Astrocyte of the cerebellum (primary cell): ENCODE data around the gene WNT1.

Experiments
- DNase-seq: peaks from one replicate; pipeline ENCODE4 v3.0.0-alpha.2; 2011; ENCODE audit warnings: low read depth
- H3K4me3 ChIP-seq: 2 replicates; pipeline ENCODE4 v1.5.1; 2011; ENCODE audit warnings: mild to moderate bottlenecking, low read depth, low read length, moderate library complexity
- in situ Hi-C: cut with HindIII; loops from 2 replicates; pipeline ENCODE4 v1.10.0; 2017; ENCODE audit warnings: low sequenced_read_pairs
- TF ChIP-seq, protein P1 (sequence below): IDR thresholded peaks from 2 replicates; pipeline ENCODE4 v1.5.1; 2012; ENCODE audit warnings: low read length, low read depth, moderate library complexity, mild to moderate bottlenecking; ENCODE audit errors: missing control alignments

Gene WNT1

DNA sequence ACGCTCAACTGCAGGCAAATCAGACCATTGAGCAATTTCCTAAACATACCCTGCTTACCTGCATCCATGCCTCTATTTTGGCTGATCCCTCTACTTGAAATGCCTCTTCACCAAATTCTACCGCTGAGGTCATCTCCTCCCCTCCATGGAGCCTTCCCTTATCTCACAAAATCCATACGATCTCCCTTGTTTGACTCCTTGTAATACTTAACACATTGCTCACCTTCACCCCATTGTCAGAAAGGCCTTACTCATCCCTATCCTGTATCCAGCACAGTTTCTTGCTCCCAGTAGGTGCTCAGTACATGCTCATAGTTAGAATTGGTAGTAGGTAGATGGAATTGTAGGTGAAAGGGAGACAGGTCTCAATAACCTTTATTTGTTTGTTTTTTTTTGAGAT is 15.7 kb downstream of the WNT1 start:
- in situ Hi-C loops: no loop called here
- TF ChIP-seq, protein P1, sequence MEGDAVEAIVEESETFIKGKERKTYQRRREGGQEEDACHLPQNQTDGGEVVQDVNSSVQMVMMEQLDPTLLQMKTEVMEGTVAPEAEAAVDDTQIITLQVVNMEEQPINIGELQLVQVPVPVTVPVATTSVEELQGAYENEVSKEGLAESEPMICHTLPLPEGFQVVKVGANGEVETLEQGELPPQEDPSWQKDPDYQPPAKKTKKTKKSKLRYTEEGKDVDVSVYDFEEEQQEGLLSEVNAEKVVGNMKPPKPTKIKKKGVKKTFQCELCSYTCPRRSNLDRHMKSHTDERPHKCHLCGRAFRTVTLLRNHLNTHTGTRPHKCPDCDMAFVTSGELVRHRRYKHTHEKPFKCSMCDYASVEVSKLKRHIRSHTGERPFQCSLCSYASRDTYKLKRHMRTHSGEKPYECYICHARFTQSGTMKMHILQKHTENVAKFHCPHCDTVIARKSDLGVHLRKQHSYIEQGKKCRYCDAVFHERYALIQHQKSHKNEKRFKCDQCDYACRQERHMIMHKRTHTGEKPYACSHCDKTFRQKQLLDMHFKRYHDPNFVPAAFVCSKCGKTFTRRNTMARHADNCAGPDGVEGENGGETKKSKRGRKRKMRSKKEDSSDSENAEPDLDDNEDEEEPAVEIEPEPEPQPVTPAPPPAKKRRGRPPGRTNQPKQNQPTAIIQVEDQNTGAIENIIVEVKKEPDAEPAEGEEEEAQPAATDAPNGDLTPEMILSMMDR: no peak
- no peak for DNase-seq
- no peak overlapping the region for H3K4me3 ChIP-seq

DNA sequence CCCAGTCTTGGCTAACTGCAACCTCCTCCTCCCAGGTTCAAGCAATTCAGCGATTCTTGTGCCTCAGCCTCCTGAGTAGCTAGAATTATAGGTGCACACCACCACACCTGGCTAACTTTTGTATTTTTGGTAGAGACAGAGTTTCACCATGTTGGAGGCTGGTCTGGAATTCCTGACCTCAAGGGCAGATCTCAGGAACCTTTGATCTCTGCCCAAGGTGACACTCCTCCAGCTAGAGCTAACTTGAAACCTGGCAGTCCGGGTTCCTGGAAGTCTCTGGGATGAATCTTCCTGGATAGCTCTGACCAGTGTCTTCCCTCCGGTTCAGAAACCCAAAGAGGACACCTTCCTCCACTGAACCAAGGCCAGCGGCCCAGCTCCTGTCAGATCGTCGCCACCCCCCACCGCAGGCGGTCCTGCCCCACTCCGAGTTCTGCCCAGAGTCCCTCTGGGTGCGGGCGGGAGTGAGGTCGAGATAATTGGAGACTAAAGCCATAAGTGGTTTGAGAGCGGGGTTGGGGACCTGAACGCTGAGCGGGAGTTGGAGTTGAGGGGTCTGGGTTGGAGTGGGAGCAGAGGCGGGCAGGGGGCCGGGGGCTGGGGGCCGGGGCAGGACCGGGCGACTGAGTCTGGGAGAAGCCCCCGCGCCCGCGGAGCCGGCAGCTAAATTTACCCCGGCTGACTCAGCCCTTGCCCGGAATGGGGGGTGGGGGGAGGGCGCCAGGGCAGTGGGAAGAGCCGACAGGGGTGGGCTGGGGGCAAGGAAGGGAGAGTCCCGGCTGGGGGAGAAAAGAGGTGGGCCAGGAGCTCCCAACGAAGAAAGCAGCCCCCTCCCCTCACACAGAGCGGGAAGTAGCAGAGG is 16.3 kb downstream of the WNT1 start:
- DNase-seq: no peak
- TF ChIP-seq, protein P1: no peak
- in situ Hi-C loops: no loop called here
- no peak overlapping the region for H3K4me3 ChIP-seq

DNA sequence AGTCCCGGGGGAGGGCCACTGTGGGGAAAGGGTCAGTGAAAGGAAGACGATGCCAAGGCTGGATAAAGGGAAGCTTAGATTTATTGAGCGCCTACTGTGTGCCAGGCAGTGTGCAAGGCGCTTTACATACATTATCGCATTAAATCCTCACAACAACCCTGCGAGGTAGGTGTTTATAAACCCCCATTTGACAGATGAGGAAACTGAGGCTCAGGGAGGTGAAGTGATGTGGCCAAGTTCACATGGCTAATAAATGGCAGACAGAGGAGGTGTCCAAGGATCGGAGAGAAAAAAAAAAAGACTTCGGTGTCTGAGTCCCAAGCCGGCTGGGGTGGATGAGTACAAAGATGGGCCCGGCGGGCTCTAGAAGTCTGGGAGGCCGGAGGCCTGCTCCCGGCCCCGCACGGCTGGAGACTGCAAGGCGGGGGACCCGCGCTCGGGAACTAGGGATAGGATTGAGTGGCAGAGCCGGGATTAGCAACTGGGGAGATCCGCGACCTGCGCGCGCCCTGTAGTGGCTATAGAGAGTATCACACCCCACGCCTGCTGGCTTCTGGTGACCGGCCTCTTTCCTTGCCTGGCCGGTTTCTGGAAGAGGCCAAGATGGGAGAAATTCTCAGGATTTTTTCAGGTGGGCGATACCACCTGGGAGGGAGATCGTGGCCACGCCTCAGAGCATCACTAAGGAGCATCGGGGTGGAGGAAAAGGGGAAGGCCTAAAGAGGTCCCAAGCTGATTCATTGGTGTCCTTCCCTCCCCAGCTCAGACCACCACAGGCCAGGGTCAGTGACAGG is 17.2 kb downstream of the WNT1 start:
- DNase-seq: peak; percentile 46
- no peak overlapping the region for H3K4me3 ChIP-seq
- in situ Hi-C loops: no loop called here
- TF ChIP-seq, protein P1: peak; percentile 84

DNA sequence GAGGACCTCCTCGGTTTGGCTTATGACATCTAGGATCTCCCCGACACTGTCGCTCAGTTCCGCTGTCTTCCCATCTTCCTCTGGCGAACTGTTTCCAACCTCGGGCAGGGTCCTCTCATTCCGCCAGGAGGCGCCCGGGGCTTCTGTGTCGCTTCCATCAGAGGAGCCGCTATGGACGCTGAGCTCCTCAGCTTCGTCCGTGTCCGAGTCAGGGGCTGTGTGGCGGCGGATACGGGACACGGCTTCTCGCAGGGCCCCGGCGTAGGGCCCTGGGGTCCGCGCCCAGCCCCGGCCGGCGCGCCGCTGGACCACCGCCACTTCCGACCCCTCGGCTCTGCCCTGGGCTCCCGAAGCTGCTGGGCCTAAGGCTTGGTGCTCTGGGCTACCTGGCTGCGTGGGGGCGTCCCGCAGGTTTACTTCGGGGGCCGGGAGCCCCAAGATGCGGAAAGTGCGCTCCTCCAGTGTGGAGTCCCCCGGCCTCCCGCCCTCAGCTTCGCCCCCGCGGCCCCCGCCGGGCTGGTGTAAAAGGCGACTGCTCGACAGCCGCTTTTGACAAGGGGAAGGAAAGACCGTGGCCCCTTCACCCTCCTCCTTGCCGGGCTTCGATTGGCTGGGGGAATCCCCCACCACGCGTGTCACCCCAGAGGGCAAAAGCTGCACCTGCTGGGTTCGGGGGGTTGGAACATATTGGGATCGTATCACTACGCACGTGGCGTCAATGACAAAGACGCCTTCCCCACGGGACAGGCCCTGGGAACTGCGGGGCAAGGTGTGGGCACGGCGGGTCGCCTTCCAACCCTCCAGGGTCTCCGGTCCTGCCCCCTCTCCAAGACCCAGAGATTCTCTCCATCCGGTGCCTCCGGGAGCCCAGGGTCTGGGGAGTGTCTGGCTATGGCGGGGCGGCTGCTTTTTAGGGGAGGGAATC is 18.9 kb downstream of the WNT1 start:
- TF ChIP-seq, protein P1: peak; percentile 95
- DNase-seq: peak; percentile 35
- in situ Hi-C loops: no loop called here
- peak overlapping the region; percentile 34 for H3K4me3 ChIP-seq

DNA sequence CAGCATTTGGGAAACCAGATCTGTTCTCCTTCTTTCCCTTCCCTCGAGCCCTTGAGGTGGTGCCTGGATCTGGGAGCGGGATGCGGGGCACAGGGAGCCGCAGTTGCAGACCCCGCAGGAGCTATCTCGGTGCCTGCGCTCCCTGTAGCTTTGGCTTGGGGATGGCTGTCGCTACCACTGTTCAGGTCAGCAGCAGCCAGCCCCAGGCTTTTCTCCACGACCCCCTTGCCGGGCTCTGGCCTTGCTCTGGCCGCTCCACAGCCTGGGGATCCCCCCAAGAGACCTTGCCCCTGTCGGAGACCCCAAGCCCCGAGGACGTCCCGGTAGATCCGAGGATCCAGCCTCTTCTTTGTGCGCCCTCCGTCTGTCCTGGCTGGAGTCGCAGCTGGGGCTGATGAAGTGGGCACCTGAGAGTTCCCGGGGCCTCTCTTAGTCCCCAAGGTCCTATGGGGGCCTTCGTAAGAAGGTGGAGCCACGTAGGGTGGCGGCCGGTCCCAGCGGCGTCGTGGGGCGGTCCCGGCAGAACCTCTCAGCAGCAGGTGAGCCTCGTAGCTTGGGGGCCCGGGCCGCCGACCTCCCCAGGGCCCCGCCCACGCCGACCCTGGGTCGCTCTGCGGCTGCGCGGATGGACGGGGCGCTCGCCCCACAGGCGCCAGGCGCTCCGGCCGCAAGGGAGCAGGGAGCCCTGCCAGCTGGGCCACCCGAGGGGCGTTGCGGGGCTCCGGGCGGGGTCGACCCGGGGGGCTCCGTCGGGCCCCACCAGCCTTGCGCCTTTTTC is 19.8 kb downstream of the WNT1 start:
- in situ Hi-C loops: no loop called here
- TF ChIP-seq, protein P1: no peak
- no peak for DNase-seq
- H3K4me3 ChIP-seq: peak overlapping the region; percentile 29
